SH-SY5Y (cell line): ENCODE results near the gene ACR.

ENCODE experiments used
- GATA2 ChIP-seq: IDR thresholded peaks from 2 replicates; pipeline ENCODE4 v1.6.1; 2011; ENCODE audit warnings: mild to moderate bottlenecking, low read depth, low read length
- GATA3 ChIP-seq: IDR thresholded peaks from 2 replicates; pipeline ENCODE4 v1.6.1; 2011; ENCODE audit warnings: low read depth, mild to moderate bottlenecking, low read length, moderate library complexity

GRCh38 chr22:50694099-50694605, 43.9 kb upstream of the ACR start:
- TF ChIP-seq GATA3 = no peak
- TF ChIP-seq GATA2 = no peak
